ENCODE results near the gene CDK5RAP3.

CDK5RAP3 gene

GRCh38 chr17:48001197-48001596, 30.3 kb downstream of the CDK5RAP3 start:
- no peak for TF ChIP-seq EP300 (IDR thresholded peaks at IDR 0.05; ENCODE audit: borderline replicate concordance)
- TF ChIP-seq TCF12 (IDR thresholded peaks at IDR 0.05; ENCODE audit: low read depth) = no peak
- TF ChIP-seq RAD21 (IDR thresholded peaks at IDR 0.05; ENCODE audit: low read depth) = no peak
- no peak for TF ChIP-seq CREB1 (IDR thresholded peaks at IDR 0.05; ENCODE audit: low read depth)
- TF ChIP-seq TAF1 (IDR thresholded peaks at IDR 0.05; ENCODE audit: low read depth) = no peak
- no peak for TF ChIP-seq USF1 (IDR thresholded peaks at IDR 0.05)
- TF ChIP-seq EGR1 (IDR thresholded peaks at IDR 0.05) = no peak
- TF ChIP-seq REST (IDR thresholded peaks at IDR 0.05; ENCODE audit: low read depth) = no peak
- no peak for TF ChIP-seq ZBTB7A (IDR thresholded peaks at IDR 0.05; ENCODE audit: low read depth)
- no peak for TF ChIP-seq NFIC (IDR thresholded peaks at IDR 0.05)
- no peak for TF ChIP-seq TEAD4 (IDR thresholded peaks at IDR 0.05)
- TF ChIP-seq MAX (IDR thresholded peaks at IDR 0.05) = no peak

GRCh38 chr17:48002266-48002915, 31.5 kb downstream of the CDK5RAP3 start:
- TF ChIP-seq MAX (IDR thresholded peaks at IDR 0.05) (no peak; the same call in 1 of the 2 replicates), FOXM1 (IDR thresholded peaks at IDR 0.05; ENCODE audit: borderline replicate concordance, low read depth) (no peak), YY1 (IDR thresholded peaks at IDR 0.05; ENCODE audit: low read depth) (peak; percentile 76), ZBTB7A (IDR thresholded peaks at IDR 0.05; ENCODE audit: low read depth) (0 out of 2 replicates have a peak, but pooled peaks have one; percentile 2), TCF12 (IDR thresholded peaks at IDR 0.05; ENCODE audit: low read depth) (peak; percentile 51; the same call in 1 of the 2 replicates), TEAD4 (IDR thresholded peaks at IDR 0.05) (peak; percentile 63), EGR1 (IDR thresholded peaks at IDR 0.05) (no peak), REST (IDR thresholded peaks at IDR 0.05; ENCODE audit: low read depth) (no peak), TAF1 (IDR thresholded peaks at IDR 0.05; ENCODE audit: low read depth) (0 out of 2 replicates have a peak, but pooled peaks have one; percentile 9), CREB1 (IDR thresholded peaks at IDR 0.05; ENCODE audit: low read depth) (no peak), RAD21 (IDR thresholded peaks at IDR 0.05; ENCODE audit: low read depth) (no peak), USF1 (IDR thresholded peaks at IDR 0.05) (no peak), EP300 (IDR thresholded peaks at IDR 0.05; ENCODE audit: borderline replicate concordance) (peak; percentile 33; the same call in 1 of the 2 replicates), NFIC (IDR thresholded peaks at IDR 0.05) (no peak), CEBPB (IDR thresholded peaks at IDR 0.05) (no peak)

- TF ChIP-seq EP300 (IDR thresholded peaks at IDR 0.05; ENCODE audit: borderline replicate concordance) = no peak
- TF ChIP-seq TEAD4 (IDR thresholded peaks at IDR 0.05) = no peak
- TF ChIP-seq NFIC (IDR thresholded peaks at IDR 0.05) = no peak
- 0 out of 2 replicates have a peak, but pooled peaks have one; percentile 0 for TF ChIP-seq TAF1 (IDR thresholded peaks at IDR 0.05; ENCODE audit: low read depth)
- TF ChIP-seq TCF12 (IDR thresholded peaks at IDR 0.05; ENCODE audit: low read depth) = no peak
- TF ChIP-seq YY1 (IDR thresholded peaks at IDR 0.05; ENCODE audit: low read depth) = no peak
- no peak for TF ChIP-seq MAX (IDR thresholded peaks at IDR 0.05)
- TF ChIP-seq ZBTB7A (IDR thresholded peaks at IDR 0.05; ENCODE audit: low read depth) = 0 out of 2 replicates have a peak, but pooled peaks have one; percentile 5
- TF ChIP-seq EGR1 (IDR thresholded peaks at IDR 0.05) = no peak
- TF ChIP-seq RAD21 (IDR thresholded peaks at IDR 0.05; ENCODE audit: low read depth) = no peak
These were observed 32.1 kb downstream of the CDK5RAP3 start for GRCh38 chr17:48002916-48003416.

GRCh38 chr17:48003417-48004151, 32.7 kb downstream of the CDK5RAP3 start:
- 0 out of 2 replicates have a peak, but pooled peaks have one; percentile 7 for TF ChIP-seq ZBTB7A (IDR thresholded peaks at IDR 0.05; ENCODE audit: low read depth)
- TF ChIP-seq TCF12 (IDR thresholded peaks at IDR 0.05; ENCODE audit: low read depth) = no peak

- TF ChIP-seq YY1 (IDR thresholded peaks at IDR 0.05; ENCODE audit: low read depth) (no peak), EGR1 (IDR thresholded peaks at IDR 0.05) (no peak), USF1 (IDR thresholded peaks at IDR 0.05) (no peak), NFIC (IDR thresholded peaks at IDR 0.05) (no peak), FOXM1 (IDR thresholded peaks at IDR 0.05; ENCODE audit: borderline replicate concordance, low read depth) (no peak), MAX (IDR thresholded peaks at IDR 0.05) (no peak), TAF1 (IDR thresholded peaks at IDR 0.05; ENCODE audit: low read depth) (no peak), TCF12 (IDR thresholded peaks at IDR 0.05; ENCODE audit: low read depth) (no peak), CREB1 (IDR thresholded peaks at IDR 0.05; ENCODE audit: low read depth) (no peak), RAD21 (IDR thresholded peaks at IDR 0.05; ENCODE audit: low read depth) (no peak)
These were observed 34.1 kb downstream of the CDK5RAP3 start for GRCh38 chr17:48004983-48005382.
